ENCODE data around the gene NDUFB4. TPM values are rescaled to one million over a fixed set of nuclear protein-coding genes. Genes with fewer than 3 reads are reported as not detected.

Gene NDUFB4
- total and polyA plus RNA-seq, 9 of the 15 experiments (the other 6 are each of a cell fraction or from before 2014, with no cell fraction given) = 124 to 670 (median 227) TPM

- H3K36me3 ChIP-seq (ENCODE audit: control insufficient read depth, insufficient read depth, low read length) = peaks cover 56% of the 10 kb centered on the region
- CTCF ChIA-PET (ENCODE audit: low intra/inter-chr PET ratio) = no interaction called here
- intact Hi-C loops (cut with micrococcal nuclease) = no loop called here
- H3K4me3 ChIP-seq = no peak overlapping the region
- POLR2A ChIA-PET = no interaction called here
- H3K4me1 ChIP-seq (replicated peaks in 1 of 2; ENCODE audit: control insufficient read depth in 2 of 2, insufficient read depth in 2 of 2, low read length in 2 of 2) = peaks cover 0 to 14% of the 10 kb centered on the region in 2 experiments; a peak in 3 of 5 replicates
- FAIRE-seq (no peak), ATAC-seq (no peak), DNase-seq (ENCODE audit: extremely low read depth in 1 of 4, low spot score in 3 of 4) (no peak)
- H2AFZ ChIP-seq (ENCODE audit: low read depth, low read length) = no peak overlapping the region
- H3K9me3 ChIP-seq (replicated peaks; ENCODE audit: control insufficient read depth, insufficient read depth, low read depth, low read length) = no peaks in the 10 kb centered on the region
- H3K9me1 ChIP-seq (ENCODE audit: control insufficient read depth, insufficient read depth, low read length) = no peaks in the 10 kb centered on the region
- no peaks in the 10 kb centered on the region for H3K27me3 ChIP-seq (ENCODE audit: control insufficient read depth in 2 of 2, insufficient read depth in 2 of 2, low read length in 2 of 2)
- peaks cover 36% of the 10 kb centered on the region for H3K79me2 ChIP-seq (ENCODE audit: control insufficient read depth, insufficient read depth, low read length)
- no peak overlapping the region for H3K9ac ChIP-seq (ENCODE audit: insufficient read depth in 1 of 2, low read depth in 2 of 2, low read length in 2 of 2)
- H3K4me2 ChIP-seq (ENCODE audit: insufficient read depth, low read length) = no peak overlapping the region
- H3K27ac ChIP-seq (ENCODE audit: extremely low read depth, low read depth, low read length) = no peak overlapping the region
- in situ Hi-C loops (cut with MboI) = no loop called here
- TF ChIP-seq ATF3 (IDR thresholded peaks at IDR 0.05) = peak; percentile 53
- no peak for TF ChIP-seq ATF3 (CRISPR knock-in tag; conservative IDR thresholded peaks at IDR 0.05)
- no peak for TF ChIP-seq ZNF589 (CRISPR knock-in tag; IDR thresholded peaks at IDR 0.05; ENCODE audit: low read depth)
- TF ChIP-seq ZNF175 (CRISPR knock-in tag; IDR thresholded peaks at IDR 0.05; ENCODE audit: low read depth) = no peak
- TF ChIP-seq ID3 (CRISPR knock-in tag; IDR thresholded peaks at IDR 0.05) = no peak
- TF ChIP-seq ID3 (tag; IDR thresholded peaks at IDR 0.05) = no peak
- WGBS (ENCODE audit: insufficient coverage, low coverage, missing lambda C conversion rate) = 64% methylated on average over 2 of the region's 3 CpGs
- H4K20me1 ChIP-seq (replicated peaks; ENCODE audit: control insufficient read depth, insufficient read depth, low read length) = no peaks in the 10 kb centered on the region
- no TSS peak for BruUV-seq (replicated peaks)
Measured at GRCh38 chr3:120599211-120599610, 3.1 kb downstream of the NDUFB4 start.

Data from K562 (cell line).